HFFc6 (cell line): ENCODE measurements around the gene TMEM171. TPM values are rescaled to one million over a fixed set of nuclear protein-coding genes. Genes with fewer than 3 reads are reported as not detected.

ENCODE experiments used
- DNase-seq: peaks from one replicate; pipeline ENCODE4 v3.0.0-alpha.2; 2018
- H3K27ac Mint-ChIP-seq: 2 replicates; pipeline ENCODE4 v1.8.0; 2020; ENCODE audit warnings: mild to moderate bottlenecking, mixed read lengths
- H3K27me3 Mint-ChIP-seq: 2 replicates; pipeline ENCODE4 v1.8.0; 2021; ENCODE audit warnings: mild to moderate bottlenecking, moderate library complexity, mixed read lengths; ENCODE audit not compliant: insufficient read depth
- H3K36me3 Mint-ChIP-seq: 2 replicates; pipeline ENCODE4 v1.8.0; 2021; ENCODE audit warnings: low read depth, mixed read lengths
- H3K4me1 Mint-ChIP-seq: 2 replicates; pipeline ENCODE4 v1.8.0; 2020; ENCODE audit warnings: low read depth, mixed read lengths
- H3K4me3 Mint-ChIP-seq: 2 replicates; pipeline ENCODE4 v1.8.0; 2020; ENCODE audit warnings: mild to moderate bottlenecking, moderate library complexity, mixed read lengths
- H3K9me3 Mint-ChIP-seq: 2 replicates; pipeline ENCODE4 v1.8.0; 2020; ENCODE audit warnings: mild to moderate bottlenecking, mixed read lengths
- long read RNA-seq: library from polyadenylated mRNA; unstranded; transcript quantifications from one replicate; pipeline ENCODE4 v2.0.0, GENCODE V29; 2019
- total RNA-seq, 6 experiments: library from RNA; stranded (reverse); fragmentation: NEBNext Ultra II Directional; extraction: Animal tissue kit (Norgen Biotek cat#: 25700); gene quantifications; 2 replicates in 1 of 6; 3 replicates in 5 of 6; pipeline ENCODE4 v1.2.3, GENCODE V29; 2021
- TF ChIP-seq, protein P1 (sequence below): fragments of 200-600 bp; sonication (generic); IDR thresholded peaks from 2 replicates; pipeline ENCODE4 v1.5.0; 2021; ENCODE audit warnings: antibody characterized with exemption, mild to moderate bottlenecking

TMEM171 gene
- 1 to 10 TPM; 1.1 to 2.1 (median 1.4) TPM for total RNA-seq
- long read RNA-seq, partial matches to known transcripts, result 1 of 2 reads
- long read RNA-seq, other reads (novel, unspliced or antisense), result 0 of 2 reads

- H3K9me3 Mint-ChIP-seq, result no peaks in the 10 kb centered on the region
- H3K27me3 Mint-ChIP-seq, result no peaks in the 10 kb centered on the region; the same call in none of the 2 replicates
- no peak within 1 kb of the TSS for H3K27ac Mint-ChIP-seq
- H3K4me3 Mint-ChIP-seq, result peak within 1 kb of the TSS; percentile 78
- TF ChIP-seq, protein P1, sequence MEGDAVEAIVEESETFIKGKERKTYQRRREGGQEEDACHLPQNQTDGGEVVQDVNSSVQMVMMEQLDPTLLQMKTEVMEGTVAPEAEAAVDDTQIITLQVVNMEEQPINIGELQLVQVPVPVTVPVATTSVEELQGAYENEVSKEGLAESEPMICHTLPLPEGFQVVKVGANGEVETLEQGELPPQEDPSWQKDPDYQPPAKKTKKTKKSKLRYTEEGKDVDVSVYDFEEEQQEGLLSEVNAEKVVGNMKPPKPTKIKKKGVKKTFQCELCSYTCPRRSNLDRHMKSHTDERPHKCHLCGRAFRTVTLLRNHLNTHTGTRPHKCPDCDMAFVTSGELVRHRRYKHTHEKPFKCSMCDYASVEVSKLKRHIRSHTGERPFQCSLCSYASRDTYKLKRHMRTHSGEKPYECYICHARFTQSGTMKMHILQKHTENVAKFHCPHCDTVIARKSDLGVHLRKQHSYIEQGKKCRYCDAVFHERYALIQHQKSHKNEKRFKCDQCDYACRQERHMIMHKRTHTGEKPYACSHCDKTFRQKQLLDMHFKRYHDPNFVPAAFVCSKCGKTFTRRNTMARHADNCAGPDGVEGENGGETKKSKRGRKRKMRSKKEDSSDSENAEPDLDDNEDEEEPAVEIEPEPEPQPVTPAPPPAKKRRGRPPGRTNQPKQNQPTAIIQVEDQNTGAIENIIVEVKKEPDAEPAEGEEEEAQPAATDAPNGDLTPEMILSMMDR, result no peak
- H3K4me1 Mint-ChIP-seq, result peaks cover 44% of the 10 kb centered on the region
- no peak for DNase-seq
- H3K36me3 Mint-ChIP-seq, result no peaks in the 10 kb centered on the region
Observed at GRCh38 chr5:73120222-73121118, at the start of gene TMEM171. TMEM171 (plus strand) TSS chr5:73120575; CDS start chr5:73123374, 2,799 bp downstream.

DNA sequence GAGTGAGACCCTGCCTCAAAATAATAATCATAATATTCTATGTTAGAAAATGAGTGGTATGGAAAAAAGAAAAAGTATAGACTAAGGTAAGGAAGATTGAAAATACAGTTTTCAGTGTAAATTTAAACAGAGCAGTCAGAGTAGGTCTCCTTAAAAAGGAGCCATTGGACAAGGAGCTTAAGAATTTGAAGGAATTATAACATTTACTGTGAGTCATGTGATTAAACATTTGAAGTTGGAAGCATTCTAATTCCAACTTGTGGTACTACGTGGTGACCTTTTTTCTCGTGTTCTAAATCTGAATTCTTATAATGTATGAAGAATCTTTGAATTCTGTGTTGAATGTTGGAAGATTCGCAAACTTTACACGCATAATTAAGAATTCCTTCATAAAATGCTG lies 39.3 kb upstream of the TMEM171 start:
- Mint-ChIP-seq H3K27ac (no peak overlapping the region), H3K4me1 (no peaks in the 10 kb centered on the region), H3K27me3 (no peaks in the 10 kb centered on the region), H3K9me3 (no peaks in the 10 kb centered on the region), H3K4me3 (no peak overlapping the region), H3K36me3 (no peaks in the 10 kb centered on the region)
- TF ChIP-seq, protein P1, result no peak
- DNase-seq, result no peak

GRCh38 chr5:73088026-73088425 lies 32.3 kb upstream of the TMEM171 start:
- no peak overlapping the region for H3K4me3 Mint-ChIP-seq
- H3K9me3 Mint-ChIP-seq, result no peaks in the 10 kb centered on the region
- DNase-seq, result no peak
- H3K4me1 Mint-ChIP-seq, result peaks cover 9% of the 10 kb centered on the region
- H3K27ac Mint-ChIP-seq, result no peak overlapping the region
- peaks cover 10% of the 10 kb centered on the region; the same call in 1 of the 2 replicates for H3K36me3 Mint-ChIP-seq
- no peaks in the 10 kb centered on the region; the same call in 1 of the 2 replicates for H3K27me3 Mint-ChIP-seq
- TF ChIP-seq, protein P1, result no peak

DNA sequence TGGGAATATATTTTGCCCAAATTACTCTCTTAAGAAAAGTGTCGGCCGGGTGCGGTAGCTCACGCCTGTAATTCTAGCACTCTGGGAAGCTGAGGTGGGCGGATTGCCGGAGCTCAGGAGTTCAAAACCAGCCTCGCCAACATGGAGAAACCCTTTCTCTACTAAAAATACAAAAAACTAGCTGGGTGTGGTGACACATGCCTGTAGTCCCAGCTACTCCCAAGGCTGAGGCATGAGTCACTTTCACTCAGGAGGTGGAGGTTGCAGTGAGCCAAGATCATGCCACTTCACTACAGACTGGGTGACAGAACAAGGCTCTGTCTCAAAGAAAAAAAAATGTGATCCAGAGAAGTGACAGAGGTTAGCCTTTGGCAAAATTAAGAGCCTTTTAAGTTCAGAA lies 26.4 kb upstream of the TMEM171 start:
- DNase-seq, result peak; percentile 82
- H3K9me3 Mint-ChIP-seq, result peaks cover 13% of the 10 kb centered on the region
- H3K27ac Mint-ChIP-seq, result peak overlapping the region; percentile 77
- H3K27me3 Mint-ChIP-seq, result peaks cover 1% of the 10 kb centered on the region; the same call in 1 of the 2 replicates
- H3K36me3 Mint-ChIP-seq, result peaks cover 10% of the 10 kb centered on the region
- H3K4me1 Mint-ChIP-seq, result peaks cover 19% of the 10 kb centered on the region
- TF ChIP-seq, protein P1, result no peak
- H3K4me3 Mint-ChIP-seq, result peak overlapping the region; percentile 50

- Mint-ChIP-seq H3K27ac (no peak overlapping the region), H3K4me1 (peaks cover 19% of the 10 kb centered on the region), H3K9me3 (peaks cover 13% of the 10 kb centered on the region), H3K36me3 (peaks cover 10% of the 10 kb centered on the region), H3K4me3 (no peak overlapping the region), H3K27me3 (peaks cover 1% of the 10 kb centered on the region; the same call in 1 of the 2 replicates)
- TF ChIP-seq, protein P1, result no peak
- DNase-seq, result no peak
Observed at GRCh38 chr5:73094415-73094814, 26.0 kb upstream of the TMEM171 start.
